ENCODE data around the gene HCN4. TPM values are rescaled to one million over a fixed set of nuclear protein-coding genes. Genes with fewer than 3 reads are reported as not detected.

Gene HCN4
- total RNA-seq, 2 experiments from 2014 or later, result not detected

GRCh38 chr15:73298522-73299245 lies 70.1 kb downstream of the HCN4 start:
- H3K4me1 Mint-ChIP-seq, result peaks cover 16% of the 10 kb centered on the region
- ATAC-seq (no peak), DNase-seq (no peak)
- no peak overlapping the region for H3K27ac Mint-ChIP-seq
- no peaks in the 10 kb centered on the region for H3K27me3 Mint-ChIP-seq
- no peak overlapping the region for H3K4me3 Mint-ChIP-seq
- no peaks in the 10 kb centered on the region for H3K9me3 Mint-ChIP-seq (ENCODE audit: low read depth)
- CTCF ChIA-PET, result interaction anchor here (1.1 kb wide), 1 partner anchor 25 kb away, joined by 4 read pairs; no protein-coding TSS in a partner anchor
- no peaks in the 10 kb centered on the region for H3K36me3 Mint-ChIP-seq

GRCh38 chr15:73296609-73297353 lies 72.0 kb downstream of the HCN4 start:
- DNase-seq, result no peak
- Mint-ChIP-seq H3K36me3 (no peaks in the 10 kb centered on the region), H3K4me3 (no peak overlapping the region), H3K4me1 (peaks cover 3% of the 10 kb centered on the region), H3K27me3 (no peaks in the 10 kb centered on the region), H3K27ac (no peak overlapping the region), H3K9me3 (ENCODE audit: low read depth) (no peaks in the 10 kb centered on the region)
- ATAC-seq, result no peak
- CTCF ChIA-PET, result no interaction called here

- Mint-ChIP-seq H3K4me1 (peaks cover 3% of the 10 kb centered on the region), H3K27ac (no peak overlapping the region), H3K27me3 (no peaks in the 10 kb centered on the region), H3K9me3 (ENCODE audit: low read depth) (no peaks in the 10 kb centered on the region), H3K4me3 (no peak overlapping the region), H3K36me3 (no peaks in the 10 kb centered on the region)
- ATAC-seq (peak; percentile 30), DNase-seq (no peak)
- CTCF ChIA-PET, result no interaction called here
These were observed 73.0 kb downstream of the HCN4 start for GRCh38 chr15:73295630-73296286.

DNA sequence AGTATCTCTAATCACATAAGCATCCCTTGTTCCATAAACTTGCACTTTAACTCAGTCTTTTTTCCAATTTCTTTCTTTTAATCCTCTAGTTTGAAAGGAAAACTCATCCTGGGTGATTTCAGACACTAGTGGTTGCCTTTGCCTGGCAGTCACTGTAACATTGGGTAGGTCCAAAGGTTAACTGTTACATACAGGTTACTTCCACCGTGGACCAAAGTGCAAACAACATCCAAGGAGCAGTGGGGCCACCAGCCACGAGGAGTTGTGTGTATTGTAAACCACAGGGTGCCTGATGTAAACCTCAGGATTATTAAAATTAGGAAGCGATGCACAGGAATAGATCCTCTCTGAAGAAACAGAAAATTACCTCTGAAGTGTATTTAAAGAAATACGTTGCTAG lies 75.0 kb downstream of the HCN4 start:
- no peak overlapping the region for H3K27ac Mint-ChIP-seq
- H3K4me3 Mint-ChIP-seq, result no peak overlapping the region
- H3K9me3 Mint-ChIP-seq (ENCODE audit: low read depth), result no peaks in the 10 kb centered on the region
- ATAC-seq (no peak), DNase-seq (no peak)
- H3K36me3 Mint-ChIP-seq, result no peaks in the 10 kb centered on the region
- no peaks in the 10 kb centered on the region for H3K27me3 Mint-ChIP-seq
- H3K4me1 Mint-ChIP-seq, result peaks cover 3% of the 10 kb centered on the region
- CTCF ChIA-PET, result no interaction called here

DNA sequence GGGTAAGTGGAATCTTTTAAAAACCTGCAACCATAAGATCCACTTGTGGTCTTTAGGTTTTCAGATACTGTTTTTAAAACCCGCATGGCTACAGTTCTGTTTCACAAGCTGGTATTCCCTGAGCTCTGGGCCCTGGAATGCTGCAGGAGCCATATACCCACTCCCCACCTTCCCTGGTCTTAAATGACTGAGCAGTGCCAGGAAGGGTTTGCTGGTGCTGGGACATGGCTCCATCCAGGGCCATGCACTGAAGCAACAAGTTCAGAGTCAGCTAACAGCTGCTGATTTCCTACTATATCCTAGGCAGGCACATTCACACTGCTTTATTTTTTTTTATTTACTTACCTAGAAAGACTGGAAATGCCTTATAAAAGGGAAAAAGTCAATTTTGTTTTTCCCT lies 77.3 kb downstream of the HCN4 start:
- no peaks in the 10 kb centered on the region for H3K9me3 Mint-ChIP-seq (ENCODE audit: low read depth)
- peaks cover 9% of the 10 kb centered on the region for H3K4me1 Mint-ChIP-seq
- ATAC-seq (no peak), DNase-seq (no peak)
- H3K27me3 Mint-ChIP-seq, result no peaks in the 10 kb centered on the region
- no peak overlapping the region for H3K4me3 Mint-ChIP-seq
- no peak overlapping the region for H3K27ac Mint-ChIP-seq
- H3K36me3 Mint-ChIP-seq, result no peaks in the 10 kb centered on the region
- CTCF ChIA-PET, result interaction anchor here (1.2 to 2.7 kb wide), 2 partner anchors 17 to 345 kb away, joined by 4 to 12 read pairs; no protein-coding TSS in a partner anchor

- CTCF ChIA-PET, result interaction anchor here (0.9 to 2.0 kb wide), 3 partner anchors 13 to 418 kb away, joined by 3 to 9 read pairs (median 4); no protein-coding TSS in a partner anchor
These were observed 81.7 kb downstream of the HCN4 start for GRCh38 chr15:73287019-73287418.

DNA sequence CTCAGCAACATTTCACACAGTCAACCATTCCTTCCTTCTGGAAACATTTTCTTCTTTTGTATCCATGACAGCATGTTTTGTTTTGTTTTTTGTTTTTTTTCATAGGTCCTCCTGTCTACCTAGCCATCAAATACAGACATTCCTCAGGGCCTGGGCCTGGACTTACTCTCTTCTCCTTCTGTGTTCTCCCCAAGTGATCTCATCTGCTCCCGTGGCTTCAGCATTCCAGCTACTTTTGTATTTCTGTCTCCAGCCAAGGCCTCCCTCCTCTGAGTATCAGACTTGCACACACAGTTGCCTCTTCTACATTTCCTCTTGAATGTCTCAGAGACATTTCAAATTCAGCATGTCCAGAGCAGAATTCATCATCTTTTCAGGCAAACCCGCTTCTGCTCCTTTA lies 82.4 kb downstream of the HCN4 start:
- Mint-ChIP-seq H3K27ac (no peak overlapping the region), H3K4me3 (no peak overlapping the region), H3K36me3 (no peaks in the 10 kb centered on the region), H3K9me3 (ENCODE audit: low read depth) (no peaks in the 10 kb centered on the region), H3K4me1 (peaks cover 13% of the 10 kb centered on the region), H3K27me3 (no peaks in the 10 kb centered on the region)
- ATAC-seq (no peak), DNase-seq (no peak)
- CTCF ChIA-PET, result interaction anchor here (0.9 to 2.0 kb wide), 3 partner anchors 11 to 21 kb away, joined by 3 to 9 read pairs (median 4); no protein-coding TSS in a partner anchor

More at GRCh38 chr15:73287019-73287418, 81.7 kb downstream of the HCN4 start:
- DNase-seq, result no peak
- H3K27ac Mint-ChIP-seq, result no peak overlapping the region
- no peak for ATAC-seq
- peaks cover 13% of the 10 kb centered on the region for H3K4me1 Mint-ChIP-seq
- H3K27me3 Mint-ChIP-seq, result no peaks in the 10 kb centered on the region
- H3K36me3 Mint-ChIP-seq, result no peaks in the 10 kb centered on the region
- no peak overlapping the region for H3K4me3 Mint-ChIP-seq
- no peaks in the 10 kb centered on the region for H3K9me3 Mint-ChIP-seq (ENCODE audit: low read depth)

GRCh38 chr15:73284090-73284716 lies 84.6 kb downstream of the HCN4 start:
- Mint-ChIP-seq H3K4me3 (no peak overlapping the region), H3K27ac (no peak overlapping the region), H3K36me3 (no peaks in the 10 kb centered on the region), H3K27me3 (no peaks in the 10 kb centered on the region), H3K4me1 (peaks cover 13% of the 10 kb centered on the region), H3K9me3 (ENCODE audit: low read depth) (no peaks in the 10 kb centered on the region)
- DNase-seq (no peak), ATAC-seq (no peak)
- CTCF ChIA-PET, result interaction anchor here (0.7 to 1.9 kb wide), 8 partner anchors 19 to 421 kb away, joined by 3 to 7 read pairs (median 5); no protein-coding TSS in a partner anchor

- DNase-seq, result no peak
- no peak for ATAC-seq
- Mint-ChIP-seq H3K36me3 (no peaks in the 10 kb centered on the region), H3K27ac (no peak overlapping the region), H3K27me3 (no peaks in the 10 kb centered on the region), H3K4me1 (peaks cover 13% of the 10 kb centered on the region), H3K4me3 (no peak overlapping the region), H3K9me3 (ENCODE audit: low read depth) (no peaks in the 10 kb centered on the region)
- CTCF ChIA-PET, result interaction anchor here (0.8 to 1.9 kb wide), 6 partner anchors 10 to 417 kb away, joined by 3 to 7 read pairs (median 4); no protein-coding TSS in a partner anchor
These were observed 85.3 kb downstream of the HCN4 start for GRCh38 chr15:73283366-73283962.

- no peaks in the 10 kb centered on the region for H3K9me3 Mint-ChIP-seq (ENCODE audit: low read depth)
- ATAC-seq (no peak), DNase-seq (no peak)
- H3K4me1 Mint-ChIP-seq, result peaks cover 13% of the 10 kb centered on the region
- no peaks in the 10 kb centered on the region for H3K36me3 Mint-ChIP-seq
- no peak overlapping the region for H3K27ac Mint-ChIP-seq
- CTCF ChIA-PET, result interaction anchor here (0.8 to 1.9 kb wide), 9 partner anchors 9 to 418 kb away, joined by 3 to 7 read pairs (median 3); no protein-coding TSS in a partner anchor
- no peaks in the 10 kb centered on the region for H3K27me3 Mint-ChIP-seq
- H3K4me3 Mint-ChIP-seq, result no peak overlapping the region
These were observed 86.0 kb downstream of the HCN4 start for GRCh38 chr15:73282567-73283365.

DNA sequence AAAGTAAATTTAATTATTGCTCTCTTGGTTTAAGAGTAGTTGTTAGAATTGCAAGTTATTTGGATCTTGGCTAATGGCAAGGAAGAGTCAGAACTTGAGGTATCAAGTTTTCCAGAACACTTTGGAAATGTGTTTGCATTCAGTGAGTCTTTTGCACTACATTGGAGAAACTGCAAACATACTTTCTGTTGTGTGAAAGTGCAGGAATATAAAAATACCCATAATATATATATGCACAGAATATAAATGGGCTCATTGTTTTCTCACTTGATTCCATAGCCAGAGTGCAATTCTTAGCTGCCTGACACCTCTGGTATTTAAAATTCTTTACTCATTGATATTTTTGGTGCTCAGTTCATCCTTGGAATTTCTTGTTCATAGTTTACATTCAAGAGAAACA lies 92.9 kb downstream of the HCN4 start:
- DNase-seq (no peak), ATAC-seq (no peak)
- no peaks in the 10 kb centered on the region for H3K36me3 Mint-ChIP-seq
- CTCF ChIA-PET, result interaction anchor here (0.9 to 8.8 kb wide), 3 partner anchors 10 to 34 kb away, joined by 4 to 102 read pairs (median 13); no protein-coding TSS in a partner anchor
- H3K4me1 Mint-ChIP-seq, result peaks cover 2% of the 10 kb centered on the region
- H3K27ac Mint-ChIP-seq, result no peak overlapping the region
- H3K9me3 Mint-ChIP-seq (ENCODE audit: low read depth), result no peaks in the 10 kb centered on the region
- no peak overlapping the region for H3K4me3 Mint-ChIP-seq
- H3K27me3 Mint-ChIP-seq, result no peaks in the 10 kb centered on the region

Data from activated CD8-positive, alpha-beta memory T cell treated with anti-CD3 and anti-CD28 coated beads, Interleukin-2, amount 10 ng/mL, durations not matched to agents 7 days and 5 days (primary cell).